HG02870 (cell line): Measurements from ENCODE around the gene ATRNL1.
"Not testable (repeated sequence)": the region's sequence is repeated elsewhere in the genome, so short reads cannot be mapped to it uniquely, and the experiment has no call there.

Source experiments
- ATAC-seq: cut with Tn5 transposase; IDR thresholded peaks from one replicate; pipeline ENCODE4 v1.9.1; 2021; ENCODE audit warnings: mild to moderate bottlenecking, moderate library complexity; ENCODE audit not compliant: unreplicated experiment

ATRNL1 gene

GRCh38 chr10:115092258-115092554 is 959 bp upstream of the ATRNL1 start:
- no peak for ATAC-seq

- peak; percentile 63 for ATAC-seq
Measured at GRCh38 chr10:115092555-115093285, 445 bp upstream of the ATRNL1 start.

- peak; percentile 51 for ATAC-seq
Measured at GRCh38 chr10:115093776-115094408, 727 bp downstream of the ATRNL1 start.

GRCh38 chr10:115094416-115095140 is 1.4 kb downstream of the ATRNL1 start:
- ATAC-seq, result no peak

GRCh38 chr10:115095758-115096157 is 2.6 kb downstream of the ATRNL1 start:
- no peak for ATAC-seq

- ATAC-seq, result no peak
Measured at GRCh38 chr10:115103700-115104099, 10.5 kb downstream of the ATRNL1 start.

GRCh38 chr10:115105411-115105810 is 12.2 kb downstream of the ATRNL1 start:
- ATAC-seq, result not testable (repeated sequence)

- no peak for ATAC-seq
Measured at GRCh38 chr10:115107830-115108229, 14.7 kb downstream of the ATRNL1 start.

GRCh38 chr10:115117301-115117700 is 24.1 kb downstream of the ATRNL1 start:
- ATAC-seq, result no peak

GRCh38 chr10:115118346-115118745 is 25.2 kb downstream of the ATRNL1 start:
- ATAC-seq, result peak; percentile 77

- ATAC-seq, result no peak
Measured at GRCh38 chr10:115125505-115125904, 32.3 kb downstream of the ATRNL1 start.

- ATAC-seq, result no peak
Measured at GRCh38 chr10:115129752-115130151, 36.6 kb downstream of the ATRNL1 start.

GRCh38 chr10:115136616-115137015 is 43.5 kb downstream of the ATRNL1 start:
- no peak for ATAC-seq

- ATAC-seq, result no peak
Measured at GRCh38 chr10:115141254-115141653, 48.1 kb downstream of the ATRNL1 start.

GRCh38 chr10:115157357-115157756 is 64.2 kb downstream of the ATRNL1 start:
- ATAC-seq, result no peak

- no peak for ATAC-seq
Measured at GRCh38 chr10:115163129-115163528, 70.0 kb downstream of the ATRNL1 start.

- no peak for ATAC-seq
Measured at GRCh38 chr10:115164220-115164619, 71.1 kb downstream of the ATRNL1 start.

GRCh38 chr10:115167751-115168150 is 74.6 kb downstream of the ATRNL1 start:
- no peak for ATAC-seq

- no peak for ATAC-seq
Measured at GRCh38 chr10:115171392-115171960, 78.3 kb downstream of the ATRNL1 start.

- no peak for ATAC-seq
Measured at GRCh38 chr10:115173915-115174443, 80.8 kb downstream of the ATRNL1 start.

GRCh38 chr10:115207276-115207675 is 114.1 kb downstream of the ATRNL1 start:
- not testable (repeated sequence) for ATAC-seq
